ENCODE results near the gene PPP1R14C.

- TF ChIP-seq, protein P1, sequence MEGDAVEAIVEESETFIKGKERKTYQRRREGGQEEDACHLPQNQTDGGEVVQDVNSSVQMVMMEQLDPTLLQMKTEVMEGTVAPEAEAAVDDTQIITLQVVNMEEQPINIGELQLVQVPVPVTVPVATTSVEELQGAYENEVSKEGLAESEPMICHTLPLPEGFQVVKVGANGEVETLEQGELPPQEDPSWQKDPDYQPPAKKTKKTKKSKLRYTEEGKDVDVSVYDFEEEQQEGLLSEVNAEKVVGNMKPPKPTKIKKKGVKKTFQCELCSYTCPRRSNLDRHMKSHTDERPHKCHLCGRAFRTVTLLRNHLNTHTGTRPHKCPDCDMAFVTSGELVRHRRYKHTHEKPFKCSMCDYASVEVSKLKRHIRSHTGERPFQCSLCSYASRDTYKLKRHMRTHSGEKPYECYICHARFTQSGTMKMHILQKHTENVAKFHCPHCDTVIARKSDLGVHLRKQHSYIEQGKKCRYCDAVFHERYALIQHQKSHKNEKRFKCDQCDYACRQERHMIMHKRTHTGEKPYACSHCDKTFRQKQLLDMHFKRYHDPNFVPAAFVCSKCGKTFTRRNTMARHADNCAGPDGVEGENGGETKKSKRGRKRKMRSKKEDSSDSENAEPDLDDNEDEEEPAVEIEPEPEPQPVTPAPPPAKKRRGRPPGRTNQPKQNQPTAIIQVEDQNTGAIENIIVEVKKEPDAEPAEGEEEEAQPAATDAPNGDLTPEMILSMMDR (conservative IDR thresholded peaks at IDR 0.05; ENCODE audit: low read depth in 2 of 2), result no peak
- TF ChIP-seq EZH2 (IDR thresholded peaks at IDR 0.05; ENCODE audit: low read depth, unreplicated experiment) (no peak), CREB1 (CRISPR knock-in tag; IDR thresholded peaks at IDR 0.05; ENCODE audit: low read depth) (no peak)
These were observed 149.3 kb downstream of the PPP1R14C start for GRCh38 chr6:150291968-150292710.
